Keratinocyte (primary cell): ENCODE data around the gene NUDT7. TPM values are rescaled to one million over a fixed set of nuclear protein-coding genes. Genes with fewer than 3 reads are reported as not detected.

ENCODE experiments used
- DNase-seq: peaks from one replicate; pipeline ENCODE4 v3.0.0-alpha.2; 2011; ENCODE audit warnings: low read depth, missing footprints, low spot score
- FAIRE-seq: peaks from 2 replicates; lab custom pipeline; 2011; peaks lifted over from hg19 to GRCh38; lab: Jason Lieb, UNC
- H2AFZ ChIP-seq: 2 replicates; pipeline ENCODE4 v1.6.0; 2012; ENCODE audit warnings: low read length, control low read depth, inconsistent platforms; ENCODE audit not compliant: control insufficient read depth
- H3K27ac ChIP-seq: 2 replicates; pipeline ENCODE4 v1.5.1; 2011; ENCODE audit warnings: low read length; ENCODE audit not compliant: control insufficient read depth, insufficient read depth
- H3K27me3 ChIP-seq: 3 replicates; pipeline ENCODE4 v1.6.0; 2011; ENCODE audit warnings: low read length; ENCODE audit not compliant: control insufficient read depth, insufficient read depth; ENCODE audit errors: extremely low read depth
- H3K36me3 ChIP-seq, 2 experiments: 2 replicates in 1 of 2; 3 replicates in 1 of 2; pipeline ENCODE4 v1.5.1; 2011; ENCODE audit warnings: low read length in 2 of 2, mild to moderate bottlenecking in 1 of 2; ENCODE audit not compliant: control insufficient read depth in 2 of 2, insufficient read depth in 2 of 2; ENCODE audit errors: extremely low read depth in 1 of 2
- H3K4me1 ChIP-seq: 3 replicates; pipeline ENCODE4 v1.5.1; 2011; ENCODE audit warnings: low read length; ENCODE audit not compliant: control insufficient read depth, insufficient read depth; ENCODE audit errors: extremely low read depth
- H3K4me2 ChIP-seq: 3 replicates; pipeline ENCODE4 v1.6.0; 2011; ENCODE audit warnings: low read depth, low read length; ENCODE audit not compliant: control insufficient read depth, insufficient read depth; ENCODE audit errors: extremely low read depth
- H3K4me3 ChIP-seq, 3 experiments: fragments of 200-600 bp in 1 of 3; sonication (generic) in 1 of 3; 2 replicates in 2 of 3; 3 replicates in 1 of 3; pipeline ENCODE4 v1.5.1; 2011 to 2016; ENCODE audit warnings: low read length in 3 of 3, mild to moderate bottlenecking in 3 of 3, control low read depth in 2 of 3, inconsistent platforms in 1 of 3, low read depth in 1 of 3, mixed read lengths in 1 of 3, mixed run types in 1 of 3, moderate library complexity in 1 of 3; ENCODE audit not compliant: control insufficient read depth in 2 of 3, insufficient read depth in 2 of 3; ENCODE audit errors: extremely low read depth in 1 of 3
- H3K79me2 ChIP-seq: 2 replicates; pipeline ENCODE4 v1.6.0; 2012; ENCODE audit warnings: low read length; ENCODE audit not compliant: control insufficient read depth, insufficient read depth
- H3K9ac ChIP-seq: 3 replicates; pipeline ENCODE4 v1.6.0; 2011; ENCODE audit warnings: low read length; ENCODE audit not compliant: control insufficient read depth, insufficient read depth; ENCODE audit errors: extremely low read depth
- H3K9me1 ChIP-seq: 3 replicates; pipeline ENCODE4 v1.6.0; 2011; ENCODE audit warnings: low read length; ENCODE audit not compliant: control insufficient read depth, insufficient read depth; ENCODE audit errors: extremely low read depth
- H3K9me3 ChIP-seq: 2 replicates; pipeline ENCODE4 v1.5.1; 2012; ENCODE audit warnings: low read depth, low read length; ENCODE audit not compliant: control insufficient read depth
- H4K20me1 ChIP-seq: 3 replicates; pipeline ENCODE4 v1.6.0; 2011; ENCODE audit warnings: low read length; ENCODE audit not compliant: control insufficient read depth, insufficient read depth; ENCODE audit errors: extremely low read depth
- EZH2 ChIP-seq: IDR thresholded peaks from one replicate; pipeline ENCODE4 v1.6.1; 2012; ENCODE audit warnings: inconsistent platforms, mild to moderate bottlenecking, low read length, moderate library complexity
- dilution Hi-C: fragments of 300-500 bp; cut with MboI; formaldehyde crosslinking; loops from one replicate; pipeline ENCODE4 v1.7.0; 2020; ENCODE audit warnings: low sequenced_read_pairs; ENCODE audit not compliant: extremely low pct_ligation_motif_present
- polyA plus RNA-seq, 5 experiments: library from polyadenylated mRNA; depleted of rRNA in 3 of 5; stranded (reverse) in 3 of 5; stranded (forward) in 1 of 5; unstranded in 1 of 5; fragments of >200 nt; gene quantifications; 1 replicate in 1 of 5; 2 replicates in 3 of 5; 3 replicates in 1 of 5; pipeline versions ENCODE4 v1.2.1 to v1.2.3, GENCODE V29; 2011 to 2012; ENCODE audit warnings: missing spikeins in 2 of 5, low read depth in 1 of 5, low replicate concordance in 1 of 5
- TF ChIP-seq, protein P1 (sequence below), 3 experiments: IDR thresholded peaks in 1 of 3; conservative IDR thresholded peaks in 1 of 3; optimal IDR thresholded peaks in 1 of 3; 2 replicates in 2 of 3; 3 replicates in 1 of 3; pipeline versions ENCODE3 to v1.5.1; 2011; ENCODE audit warnings: low read length in 3 of 3, mild to moderate bottlenecking in 3 of 3, moderate library complexity in 2 of 3, control low read depth in 1 of 3, inconsistent platforms in 1 of 3; ENCODE audit not compliant: insufficient read depth in 2 of 3; ENCODE audit errors: extremely low read depth in 1 of 3

NUDT7 gene
- polyA plus RNA-seq, 1 donor (not counting 4 experiments of a cell fraction or from before 2014, with no cell fraction given), result 14.6 TPM

DNA sequence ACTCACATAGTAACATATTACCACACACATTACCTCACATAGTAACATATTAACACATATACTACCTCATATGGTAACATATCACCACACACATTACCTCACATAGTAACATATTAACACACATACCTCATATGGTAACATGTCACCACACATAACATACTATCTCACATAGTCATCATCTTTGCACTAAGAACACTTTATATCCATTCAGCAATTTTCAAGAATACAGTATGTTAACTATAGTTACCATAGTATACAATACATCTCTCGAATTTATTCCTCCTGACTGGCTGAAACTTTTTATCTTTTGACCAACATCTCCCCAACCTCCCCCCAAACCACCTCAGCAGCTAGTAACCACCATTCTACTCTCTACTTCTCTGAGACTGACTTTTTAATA, 7.6 kb downstream of the NUDT7 start:
- Histone ChIP-seq H3K4me3 (no peak overlapping the region), H3K9me3 (no peaks in the 10 kb centered on the region), H2AFZ (no peak overlapping the region), H3K4me2 (no peak overlapping the region), H3K9me1 (no peaks in the 10 kb centered on the region), H3K36me3 (no peaks in the 10 kb centered on the region), H3K27me3 (no peaks in the 10 kb centered on the region), H3K4me1 (no peaks in the 10 kb centered on the region), H4K20me1 (no peaks in the 10 kb centered on the region), H3K27ac (no peak overlapping the region), H3K9ac (no peak overlapping the region), H3K79me2 (no peaks in the 10 kb centered on the region)
- TF ChIP-seq, protein P1, sequence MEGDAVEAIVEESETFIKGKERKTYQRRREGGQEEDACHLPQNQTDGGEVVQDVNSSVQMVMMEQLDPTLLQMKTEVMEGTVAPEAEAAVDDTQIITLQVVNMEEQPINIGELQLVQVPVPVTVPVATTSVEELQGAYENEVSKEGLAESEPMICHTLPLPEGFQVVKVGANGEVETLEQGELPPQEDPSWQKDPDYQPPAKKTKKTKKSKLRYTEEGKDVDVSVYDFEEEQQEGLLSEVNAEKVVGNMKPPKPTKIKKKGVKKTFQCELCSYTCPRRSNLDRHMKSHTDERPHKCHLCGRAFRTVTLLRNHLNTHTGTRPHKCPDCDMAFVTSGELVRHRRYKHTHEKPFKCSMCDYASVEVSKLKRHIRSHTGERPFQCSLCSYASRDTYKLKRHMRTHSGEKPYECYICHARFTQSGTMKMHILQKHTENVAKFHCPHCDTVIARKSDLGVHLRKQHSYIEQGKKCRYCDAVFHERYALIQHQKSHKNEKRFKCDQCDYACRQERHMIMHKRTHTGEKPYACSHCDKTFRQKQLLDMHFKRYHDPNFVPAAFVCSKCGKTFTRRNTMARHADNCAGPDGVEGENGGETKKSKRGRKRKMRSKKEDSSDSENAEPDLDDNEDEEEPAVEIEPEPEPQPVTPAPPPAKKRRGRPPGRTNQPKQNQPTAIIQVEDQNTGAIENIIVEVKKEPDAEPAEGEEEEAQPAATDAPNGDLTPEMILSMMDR (optimal IDR thresholded peaks at IDR 0.05 in 1 of 3, IDR thresholded peaks at IDR 0.05 in 1 of 3, conservative IDR thresholded peaks at IDR 0.05 in 1 of 3; ENCODE audit: extremely low read depth in 1 of 3, insufficient read depth in 2 of 3, low read length in 3 of 3), result no peak
- no peak for TF ChIP-seq EZH2
- dilution Hi-C loops, result no loop called here
- DNase-seq (no peak), FAIRE-seq (no peak)

DNA sequence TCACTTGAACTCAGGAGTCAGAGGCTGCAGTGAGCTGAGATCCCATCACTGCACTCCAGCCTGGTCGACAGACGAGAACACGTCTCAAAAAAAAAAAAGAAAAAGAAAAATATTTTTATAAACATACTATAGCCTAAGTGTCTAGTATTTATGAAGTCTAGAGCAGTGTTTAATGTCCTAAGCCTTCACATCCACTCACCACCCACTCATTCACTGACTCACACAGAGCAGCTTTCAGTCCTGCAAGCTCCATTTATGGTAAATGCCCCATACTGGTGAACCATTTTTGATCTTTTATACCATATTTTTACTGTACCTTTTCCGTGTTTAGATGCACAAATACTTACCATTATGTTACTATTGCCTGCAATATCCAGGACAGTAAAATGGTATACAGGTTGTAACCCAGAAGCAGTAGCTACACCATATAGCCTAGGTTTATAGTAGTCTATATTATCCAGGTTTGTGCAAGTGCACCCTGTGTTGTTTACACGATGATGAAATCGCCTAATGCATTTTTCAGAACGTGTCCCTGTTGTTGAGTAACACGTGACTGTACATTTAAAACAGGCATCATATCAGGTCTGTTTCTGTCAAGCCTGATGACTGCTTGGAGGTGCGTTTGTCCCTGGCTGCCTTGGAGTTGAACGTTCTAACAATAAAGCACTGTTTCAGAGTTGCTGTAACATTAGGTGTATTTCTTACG, 10.1 kb downstream of the NUDT7 start:
- no peak overlapping the region for H3K4me3 ChIP-seq
- no peaks in the 10 kb centered on the region for H3K27me3 ChIP-seq
- dilution Hi-C loops, result no loop called here
- no peak overlapping the region for H3K27ac ChIP-seq
- no peak for FAIRE-seq
- H3K79me2 ChIP-seq, result no peaks in the 10 kb centered on the region
- no peaks in the 10 kb centered on the region for H4K20me1 ChIP-seq
- no peak for TF ChIP-seq EZH2
- TF ChIP-seq, protein P1 (optimal IDR thresholded peaks at IDR 0.05 in 1 of 3, IDR thresholded peaks at IDR 0.05 in 1 of 3, conservative IDR thresholded peaks at IDR 0.05 in 1 of 3; ENCODE audit: extremely low read depth in 1 of 3, insufficient read depth in 2 of 3, low read length in 3 of 3), result no peak
- no peaks in the 10 kb centered on the region for H3K9me3 ChIP-seq
- no peak overlapping the region for H3K9ac ChIP-seq
- H2AFZ ChIP-seq, result no peak overlapping the region
- H3K36me3 ChIP-seq, result no peaks in the 10 kb centered on the region
- H3K4me1 ChIP-seq, result no peaks in the 10 kb centered on the region
- H3K9me1 ChIP-seq, result no peaks in the 10 kb centered on the region
- DNase-seq, result no peak
- H3K4me2 ChIP-seq, result no peak overlapping the region
